ENCODE measurements around the gene IRF3.

Gene IRF3

DNA sequence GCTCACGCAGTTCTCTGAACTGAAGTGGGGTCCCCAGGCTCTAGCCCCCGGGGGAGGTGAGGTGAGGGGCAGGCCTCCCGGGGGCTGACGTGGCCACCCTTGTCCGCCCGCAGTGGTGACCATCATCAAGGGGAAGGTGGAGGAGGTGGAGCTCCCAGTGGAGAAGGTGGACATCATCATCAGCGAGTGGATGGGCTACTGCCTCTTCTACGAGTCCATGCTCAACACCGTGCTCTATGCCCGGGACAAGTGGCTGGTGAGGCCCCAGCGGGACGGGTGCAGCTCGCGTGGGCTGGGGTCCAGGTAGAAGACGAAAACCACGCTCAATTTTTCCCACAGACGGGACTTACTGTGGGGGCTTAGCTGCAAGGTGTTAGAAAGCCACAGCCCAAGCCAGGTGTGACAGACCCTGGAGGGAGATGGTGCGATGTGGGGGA, 18.2 kb upstream of the IRF3 start:
- H3K27ac ChIP-seq (ENCODE audit: low read depth, low read length): no peak overlapping the region
- no peaks in the 10 kb centered on the region for H3K9me3 ChIP-seq (ENCODE audit: insufficient read depth, low read length)
- no peak overlapping the region for H3K9ac ChIP-seq (ENCODE audit: low read length)
- H3F3A ChIP-seq (ENCODE audit: insufficient read depth): peaks cover 6% of the 10 kb centered on the region
- peaks cover 10% of the 10 kb centered on the region; the same call in 1 of the 2 replicates for H4K20me1 ChIP-seq (ENCODE audit: low read depth, low read length)
- H3K9me2 ChIP-seq (replicated peaks; ENCODE audit: insufficient read depth, low read length): no peaks in the 10 kb centered on the region
- H3K36me3 ChIP-seq (ENCODE audit: low read length): peaks cover 19% of the 10 kb centered on the region
- no peak for TF ChIP-seq EZH2phosphoT487 (conservative IDR thresholded peaks at IDR 0.05; ENCODE audit: low read length)
- TF ChIP-seq, protein P1, sequence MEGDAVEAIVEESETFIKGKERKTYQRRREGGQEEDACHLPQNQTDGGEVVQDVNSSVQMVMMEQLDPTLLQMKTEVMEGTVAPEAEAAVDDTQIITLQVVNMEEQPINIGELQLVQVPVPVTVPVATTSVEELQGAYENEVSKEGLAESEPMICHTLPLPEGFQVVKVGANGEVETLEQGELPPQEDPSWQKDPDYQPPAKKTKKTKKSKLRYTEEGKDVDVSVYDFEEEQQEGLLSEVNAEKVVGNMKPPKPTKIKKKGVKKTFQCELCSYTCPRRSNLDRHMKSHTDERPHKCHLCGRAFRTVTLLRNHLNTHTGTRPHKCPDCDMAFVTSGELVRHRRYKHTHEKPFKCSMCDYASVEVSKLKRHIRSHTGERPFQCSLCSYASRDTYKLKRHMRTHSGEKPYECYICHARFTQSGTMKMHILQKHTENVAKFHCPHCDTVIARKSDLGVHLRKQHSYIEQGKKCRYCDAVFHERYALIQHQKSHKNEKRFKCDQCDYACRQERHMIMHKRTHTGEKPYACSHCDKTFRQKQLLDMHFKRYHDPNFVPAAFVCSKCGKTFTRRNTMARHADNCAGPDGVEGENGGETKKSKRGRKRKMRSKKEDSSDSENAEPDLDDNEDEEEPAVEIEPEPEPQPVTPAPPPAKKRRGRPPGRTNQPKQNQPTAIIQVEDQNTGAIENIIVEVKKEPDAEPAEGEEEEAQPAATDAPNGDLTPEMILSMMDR (IDR thresholded peaks at IDR 0.05; ENCODE audit: insufficient read depth, low read length, poor library complexity, severe bottlenecking): no peak
- H3K4me3 ChIP-seq (ENCODE audit: insufficient read depth, low read length, poor library complexity, severe bottlenecking): no peak overlapping the region
- H3K79me2 ChIP-seq (ENCODE audit: insufficient read depth, low read length): peaks cover 32% of the 10 kb centered on the region
- H3K27me3 ChIP-seq (ENCODE audit: low read length): no peaks in the 10 kb centered on the region
- H2AFZ ChIP-seq (ENCODE audit: low read depth, low read length, severe bottlenecking): no peak overlapping the region
- no peak overlapping the region for H3K4me2 ChIP-seq (ENCODE audit: low read depth, low read length, poor library complexity, severe bottlenecking)

- no peak overlapping the region for H3K4me3 ChIP-seq (ENCODE audit: insufficient read depth, low read length, poor library complexity, severe bottlenecking)
- no peaks in the 10 kb centered on the region for H3K9me3 ChIP-seq (ENCODE audit: insufficient read depth, low read length)
- peaks cover 10% of the 10 kb centered on the region; the same call in 1 of the 2 replicates for H4K20me1 ChIP-seq (ENCODE audit: low read depth, low read length)
- H3K27ac ChIP-seq (ENCODE audit: low read depth, low read length): no peak overlapping the region
- H3K4me2 ChIP-seq (ENCODE audit: low read depth, low read length, poor library complexity, severe bottlenecking): no peak overlapping the region
- H3K27me3 ChIP-seq (ENCODE audit: low read length): no peaks in the 10 kb centered on the region
- peaks cover 48% of the 10 kb centered on the region for H3K79me2 ChIP-seq (ENCODE audit: insufficient read depth, low read length)
- no peak overlapping the region for H3K9ac ChIP-seq (ENCODE audit: low read length)
- no peak for TF ChIP-seq EZH2phosphoT487 (conservative IDR thresholded peaks at IDR 0.05; ENCODE audit: low read length)
- TF ChIP-seq, protein P1 (IDR thresholded peaks at IDR 0.05; ENCODE audit: insufficient read depth, low read length, poor library complexity, severe bottlenecking): no peak
- peaks cover 10% of the 10 kb centered on the region for H3F3A ChIP-seq (ENCODE audit: insufficient read depth)
- H3K9me2 ChIP-seq (replicated peaks; ENCODE audit: insufficient read depth, low read length): no peaks in the 10 kb centered on the region
- H3K36me3 ChIP-seq (ENCODE audit: low read length): peaks cover 19% of the 10 kb centered on the region
- H2AFZ ChIP-seq (ENCODE audit: low read depth, low read length, severe bottlenecking): no peak overlapping the region
These were observed 16.6 kb upstream of the IRF3 start for GRCh38 chr19:49682274-49682673.

DNA sequence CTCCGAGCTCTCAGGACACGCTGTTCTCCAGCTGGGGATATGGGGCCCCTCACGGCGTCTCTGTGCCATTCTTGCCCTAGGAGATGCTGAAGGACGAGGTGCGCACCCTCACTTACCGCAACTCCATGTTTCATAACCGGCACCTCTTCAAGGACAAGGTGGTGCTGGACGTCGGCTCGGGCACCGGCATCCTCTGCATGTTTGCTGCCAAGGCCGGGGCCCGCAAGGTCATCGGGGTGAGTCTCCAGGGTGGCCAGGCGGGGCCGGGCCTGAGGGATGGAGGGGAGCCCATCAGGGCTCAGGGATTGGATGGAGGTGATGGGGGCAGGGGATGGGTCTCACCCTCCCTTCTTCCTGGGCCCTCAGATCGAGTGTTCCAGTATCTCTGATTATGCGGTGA, 16.2 kb upstream of the IRF3 start:
- no peak overlapping the region for H3K4me2 ChIP-seq (ENCODE audit: low read depth, low read length, poor library complexity, severe bottlenecking)
- H3K36me3 ChIP-seq (ENCODE audit: low read length): peaks cover 19% of the 10 kb centered on the region
- H3K27ac ChIP-seq (ENCODE audit: low read depth, low read length): no peak overlapping the region
- H3K9ac ChIP-seq (ENCODE audit: low read length): no peak overlapping the region
- peaks cover 10% of the 10 kb centered on the region; the same call in 1 of the 2 replicates for H4K20me1 ChIP-seq (ENCODE audit: low read depth, low read length)
- no peak for TF ChIP-seq EZH2phosphoT487 (conservative IDR thresholded peaks at IDR 0.05; ENCODE audit: low read length)
- TF ChIP-seq, protein P1 (IDR thresholded peaks at IDR 0.05; ENCODE audit: insufficient read depth, low read length, poor library complexity, severe bottlenecking): no peak
- H3K4me3 ChIP-seq (ENCODE audit: insufficient read depth, low read length, poor library complexity, severe bottlenecking): no peak overlapping the region
- H2AFZ ChIP-seq (ENCODE audit: low read depth, low read length, severe bottlenecking): no peak overlapping the region
- no peaks in the 10 kb centered on the region for H3K9me3 ChIP-seq (ENCODE audit: insufficient read depth, low read length)
- H3K27me3 ChIP-seq (ENCODE audit: low read length): no peaks in the 10 kb centered on the region
- peaks cover 50% of the 10 kb centered on the region for H3K79me2 ChIP-seq (ENCODE audit: insufficient read depth, low read length)
- no peaks in the 10 kb centered on the region for H3K9me2 ChIP-seq (replicated peaks; ENCODE audit: insufficient read depth, low read length)
- H3F3A ChIP-seq (ENCODE audit: insufficient read depth): peaks cover 10% of the 10 kb centered on the region
